Measurements from ENCODE around the gene FSD2. TPM values are rescaled to one million over a fixed set of nuclear protein-coding genes. Genes with fewer than 3 reads are reported as not detected.
A peak's percentile ranks its signal among the peaks of the same experiment; 100 is the strongest.
"Not testable (repeated sequence)": the region's sequence is repeated elsewhere in the genome, so short reads cannot be mapped to it uniquely, and the experiment has no call there.

Gene FSD2
- total and polyA plus RNA-seq, 2 donors: under 0.01 to 0.05 TPM

DNA sequence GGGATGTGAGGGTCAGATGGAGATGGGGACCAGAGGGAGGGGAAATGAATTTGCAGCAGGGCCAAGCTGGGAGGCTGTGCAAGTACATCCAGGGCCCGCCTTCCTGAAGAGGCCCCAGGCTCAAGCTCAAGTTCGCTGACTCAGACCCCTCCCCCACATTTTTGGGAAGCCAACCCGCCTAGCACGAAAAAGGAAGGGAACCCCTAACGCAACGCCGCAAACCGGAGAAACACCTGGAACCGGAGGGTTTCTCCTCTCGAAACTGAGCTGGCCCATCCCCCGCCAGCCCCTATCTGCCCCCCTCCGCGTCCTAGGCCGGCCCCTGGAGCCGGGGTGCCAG lies 96.8 kb downstream of the FSD2 start:
- WGBS: 1% methylated on average over 15 of the region's 15 CpGs
- Histone ChIP-seq H3K36me3 (ENCODE audit: control insufficient read depth in 2 of 2, insufficient read depth in 2 of 2, low read length in 1 of 2) (no peaks in the 10 kb centered on the region), H3K27me3 (ENCODE audit: control insufficient read depth in 2 of 2, insufficient read depth in 1 of 2, low read length in 1 of 2) (peaks cover 11 to 34% of the 10 kb centered on the region in 2 donors), H3K9me3 (ENCODE audit: control insufficient read depth in 2 of 2, insufficient read depth in 1 of 2, low read length in 1 of 2) (no peaks in the 10 kb centered on the region), H3K4me1 (ENCODE audit: control insufficient read depth in 2 of 2, insufficient read depth in 2 of 2, low read length in 2 of 2) (peaks cover 6 to 9% of the 10 kb centered on the region in 2 donors), H3K4me3 (ENCODE audit: low read length in 2 of 2) (peak overlapping the region in 1 of 2 donors; percentile 56), H3K27ac (ENCODE audit: low read depth in 1 of 2, low read length in 1 of 2) (no peak overlapping the region)
- DNase-seq (ENCODE audit: low read depth in 6 of 9, low spot score in 9 of 9): no peak

DNA sequence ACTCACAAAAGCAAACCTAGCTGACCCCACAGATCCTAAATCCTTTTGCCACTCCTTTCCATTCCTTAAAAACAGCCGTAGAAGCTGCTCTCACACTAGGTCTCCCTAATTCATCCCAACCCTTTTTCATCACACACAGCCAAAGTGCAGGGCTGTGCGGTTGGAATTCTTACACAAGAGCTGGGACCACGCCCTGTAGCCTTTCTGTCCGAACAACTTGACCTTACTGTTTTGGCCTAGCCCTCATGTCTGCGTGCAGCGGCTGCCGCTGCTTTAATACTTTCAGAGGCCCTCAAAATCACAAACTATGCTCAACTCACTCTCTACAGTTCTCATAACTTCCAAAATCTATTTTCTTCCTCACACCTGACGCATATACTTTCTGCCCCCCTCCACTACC lies 100.0 kb downstream of the FSD2 start:
- H3K27ac ChIP-seq (ENCODE audit: low read depth in 1 of 2, low read length in 1 of 2); H3K9me3 ChIP-seq (ENCODE audit: control insufficient read depth in 2 of 2, insufficient read depth in 1 of 2, low read length in 1 of 2); H3K4me3 ChIP-seq (ENCODE audit: low read length in 2 of 2); DNase-seq (ENCODE audit: low read depth in 6 of 9, low spot score in 9 of 9); H3K4me1 ChIP-seq (ENCODE audit: control insufficient read depth in 2 of 2, insufficient read depth in 2 of 2, low read length in 2 of 2); H3K36me3 ChIP-seq (ENCODE audit: control insufficient read depth in 2 of 2, insufficient read depth in 2 of 2, low read length in 1 of 2): not testable (repeated sequence)
- WGBS: 90% methylated on average over 8 of the region's 8 CpGs
- H3K27me3 ChIP-seq (ENCODE audit: control insufficient read depth in 2 of 2, insufficient read depth in 1 of 2, low read length in 1 of 2): peaks cover 11 to 28% of the 10 kb centered on the region in 2 donors

Other genes with a start within 250 kb of the FSD2 start
- 0.09 TPM for gene CPEB1, start 158.7 kb downstream of the FSD2 start, total RNA-seq
- gene CPEB1, start 158.7 kb downstream of the FSD2 start, polyA plus RNA-seq: 0.64 TPM
- 0.33 TPM for gene AP3B2, start 96.2 kb downstream of the FSD2 start, total RNA-seq
- gene AP3B2, start 96.2 kb downstream of the FSD2 start, polyA plus RNA-seq: 5.0 TPM
- gene WHAMM, start 3.6 kb upstream of the FSD2 start, total RNA-seq: 4.0 TPM
- 7.8 TPM for gene WHAMM, start 3.6 kb upstream of the FSD2 start, polyA plus RNA-seq
- 7.8 TPM for gene HOMER2, start 146.7 kb upstream of the FSD2 start, total RNA-seq
- 5.7 TPM for gene HOMER2, start 146.7 kb upstream of the FSD2 start, polyA plus RNA-seq
- 42.0 TPM for gene RAMAC, start 180.1 kb upstream of the FSD2 start, total RNA-seq
- gene RAMAC, start 180.1 kb upstream of the FSD2 start, polyA plus RNA-seq: 39.6 TPM
- 19.7 TPM for gene C15orf40, start 205.6 kb upstream of the FSD2 start, total RNA-seq
- 19.6 TPM for gene C15orf40, start 205.6 kb upstream of the FSD2 start, polyA plus RNA-seq

Data from thymus (tissue), 11 donors.